Stimulated activated CD4-positive, alpha-beta T cell treated with anti-CD3 and anti-CD28 coated beads, Interleukin-1b, Interleukin-23, amount 100 ng/mL, for 24 hours (primary cell): ENCODE data around the gene MTMR11.
A peak's percentile ranks its signal among the peaks of the same experiment; 100 is the strongest.

ENCODE experiments used
- DNase-seq, 4 experiments: peaks; one replicate each; pipeline ENCODE4 v3.0.0-alpha.2; 2020; ENCODE audit warnings: low read depth in 4 of 4, low spot score in 1 of 4

MTMR11 gene

GRCh38 chr1:149936992-149937705, 470 bp upstream of the MTMR11 start:
- no peak for DNase-seq

GRCh38 chr1:149934356-149934755, 2.3 kb downstream of the MTMR11 start:
- no peak for DNase-seq

- no peak for DNase-seq
Measured at GRCh38 chr1:149933208-149933607, 3.5 kb downstream of the MTMR11 start.

- no peak for DNase-seq
Measured at GRCh38 chr1:149932474-149932873, 4.2 kb downstream of the MTMR11 start.

- no peak for DNase-seq
Measured at GRCh38 chr1:149931212-149931790, 5.4 kb downstream of the MTMR11 start.

GRCh38 chr1:149929856-149930255, 6.8 kb downstream of the MTMR11 start:
- DNase-seq: no peak

GRCh38 chr1:149928401-149928724, 8.3 kb downstream of the MTMR11 start:
- no peak for DNase-seq

- DNase-seq: peak; percentile 87 to 92 (median 91)
Measured at GRCh38 chr1:149927563-149928400, 8.9 kb downstream of the MTMR11 start, which contains the start of gene SF3B4. Gene SF3B4 (minus strand): TSS chr1:149927803. CDS start chr1:149927759, 44 bp downstream.

GRCh38 chr1:149927056-149927562, 9.6 kb downstream of the MTMR11 start:
- DNase-seq: no peak

GRCh38 chr1:149926296-149926695, 10.4 kb downstream of the MTMR11 start:
- no peak for DNase-seq

- DNase-seq: no peak
Measured at GRCh38 chr1:149925751-149926150, 10.9 kb downstream of the MTMR11 start.

- no peak for DNase-seq
Measured at GRCh38 chr1:149925345-149925744, 11.3 kb downstream of the MTMR11 start.

GRCh38 chr1:149923626-149924025, 13.1 kb downstream of the MTMR11 start:
- no peak for DNase-seq

- peak; percentile 15 to 43 (median 32) for DNase-seq
Measured at GRCh38 chr1:149917571-149918144, 19.0 kb downstream of the MTMR11 start, which contains the start of gene SV2A. Gene SV2A (minus strand): TSS chr1:149917844. CDS start chr1:149913840, 4,004 bp downstream.

- no peak for DNase-seq
Measured at GRCh38 chr1:149916898-149917252, 19.8 kb downstream of the MTMR11 start.

- DNase-seq: no peak
Measured at GRCh38 chr1:149916193-149916897, 20.3 kb downstream of the MTMR11 start.

- no peak for DNase-seq
Measured at GRCh38 chr1:149915429-149916192, 21.1 kb downstream of the MTMR11 start.

- no peak for DNase-seq
Measured at GRCh38 chr1:149914545-149914944, 22.1 kb downstream of the MTMR11 start.

GRCh38 chr1:149906570-149907075, 30.1 kb downstream of the MTMR11 start:
- DNase-seq: no peak
